Smooth muscle cell (in vitro differentiated cells): Measurements from ENCODE around the gene TLR6. TPM values are rescaled to one million over a fixed set of nuclear protein-coding genes. Genes with fewer than 3 reads are reported as not detected.
"Not testable (repeated sequence)": the region's sequence is repeated elsewhere in the genome, so short reads cannot be mapped to it uniquely, and the experiment has no call there.

ENCODE experiments used
- DNase-seq: peaks from one replicate; lab custom pipeline; 2025; ENCODE audit not compliant: unreplicated experiment; lab: John Stamatoyannopoulos, UW
- H2AFZ ChIP-seq: fragments of 200-600 bp; sonication (generic); 2 replicates; pipeline ENCODE4 v1.6.0; 2016; ENCODE audit warnings: antibody characterized with exemption, low read depth, mild to moderate bottlenecking
- H3F3A ChIP-seq: fragments of 200-600 bp; sonication (generic); 2 replicates; pipeline ENCODE4 v1.6.0; 2017; ENCODE audit warnings: antibody characterized with exemption, low read depth
- H3K27ac ChIP-seq: fragments of 200-600 bp; sonication (generic); 2 replicates; pipeline ENCODE4 v1.5.1; 2016; ENCODE audit warnings: low read depth, mild to moderate bottlenecking
- H3K27me3 ChIP-seq: fragments of 200-600 bp; sonication (generic); 2 replicates; pipeline ENCODE4 v1.6.1; 2016; ENCODE audit warnings: low read depth, mild to moderate bottlenecking
- H3K36me3 ChIP-seq: fragments of 200-600 bp; sonication (generic); 2 replicates; pipeline ENCODE4 v1.5.1; 2016; ENCODE audit warnings: low read depth
- H3K4me1 ChIP-seq: fragments of 200-600 bp; sonication (generic); 2 replicates; pipeline ENCODE4 v1.5.1; 2016; ENCODE audit warnings: low read depth
- H3K4me2 ChIP-seq: fragments of 200-600 bp; sonication (generic); 2 replicates; pipeline ENCODE4 v1.6.0; 2016; ENCODE audit warnings: mild to moderate bottlenecking
- H3K4me3 ChIP-seq: fragments of 200-600 bp; sonication (generic); 2 replicates; pipeline ENCODE4 v1.5.1; 2016; ENCODE audit warnings: mild to moderate bottlenecking
- H3K79me2 ChIP-seq: fragments of 200-600 bp; sonication (generic); 2 replicates; pipeline ENCODE4 v1.6.0; 2016; ENCODE audit warnings: low read depth, mild to moderate bottlenecking
- H3K9ac ChIP-seq: fragments of 200-600 bp; sonication (generic); 2 replicates; pipeline ENCODE4 v1.6.0; 2016; ENCODE audit warnings: low read depth
- H3K9me3 ChIP-seq: fragments of 200-600 bp; sonication (generic); replicated peaks from 2 replicates; pipeline ENCODE4 v1.5.1; 2016; ENCODE audit warnings: low read depth
- H4K20me1 ChIP-seq: fragments of 200-600 bp; sonication (generic); 2 replicates; pipeline ENCODE4 v1.6.0; 2016; ENCODE audit warnings: low read depth
- CTCF ChIP-seq: fragments of 200-600 bp; sonication (generic); IDR thresholded peaks from 2 replicates; pipeline ENCODE4 v1.5.1; 2017; ENCODE audit warnings: borderline replicate concordance, mild to moderate bottlenecking, antibody characterized with exemption; ENCODE audit not compliant: insufficient read depth, poor library complexity, severe bottlenecking
- WGBS: methylation state at CpG from one replicate; pipeline ENCODE4 v1.1.7; 2016; ENCODE audit warnings: low lambda C conversion rate; 5-methylcytosine and 5-hydroxymethylcytosine counted together
- microRNA counts: library from miRNA; unstranded; fragments of <30 nt; microRNA quantifications from one replicate; lab custom pipeline; 2016
- microRNA-seq: library from miRNA; unstranded; fragments of <30 nt; microRNA quantifications from one replicate; pipeline ENCODE4, GENCODE V29; 2016; ENCODE audit warnings: borderline number of aligned reads
- polyA plus RNA-seq: library from polyadenylated mRNA; unstranded; fragments of >200 nt; fragmentation: Nextera tagmentation; extraction: Ambion mirVana; gene quantifications from 2 replicates; pipeline ENCODE4 v1.2.1, GENCODE V29; 2016
- small RNA-seq: library from RNA; depleted of rRNA; stranded (forward); fragments of <200 nt; gene quantifications from one replicate; pipeline ENCODE3, GENCODE V24; 2014
- total RNA-seq: library from RNA; depleted of rRNA; stranded (reverse); fragments of >200 nt; gene quantifications from 2 replicates; pipeline ENCODE4 v1.2.3, GENCODE V29; 2014

The TLR6 gene
- total and polyA plus RNA-seq, 2 experiments from 2014 or later: 0.17 to 4.4 TPM

DNA sequence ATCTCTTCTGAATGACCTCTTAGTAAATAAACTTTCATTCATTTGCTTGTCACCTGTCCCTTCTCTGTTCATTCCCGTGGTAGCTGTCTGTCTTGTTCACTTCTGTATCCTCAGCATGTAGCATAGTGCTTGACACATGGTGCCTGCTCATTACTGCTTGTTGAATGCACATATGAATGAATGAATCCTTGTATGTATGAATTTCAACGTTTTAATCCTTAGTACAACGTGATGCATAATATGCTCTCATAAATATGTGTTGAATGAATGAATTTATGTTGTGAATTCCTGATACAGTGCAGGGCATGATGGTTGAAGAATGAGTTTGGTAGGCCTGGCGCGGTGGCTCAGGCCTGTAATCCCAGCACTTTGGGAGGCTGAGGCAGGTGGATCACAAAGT is 76.8 kb downstream of the TLR6 start:
- no peak overlapping the region for H3K27ac ChIP-seq

DNA sequence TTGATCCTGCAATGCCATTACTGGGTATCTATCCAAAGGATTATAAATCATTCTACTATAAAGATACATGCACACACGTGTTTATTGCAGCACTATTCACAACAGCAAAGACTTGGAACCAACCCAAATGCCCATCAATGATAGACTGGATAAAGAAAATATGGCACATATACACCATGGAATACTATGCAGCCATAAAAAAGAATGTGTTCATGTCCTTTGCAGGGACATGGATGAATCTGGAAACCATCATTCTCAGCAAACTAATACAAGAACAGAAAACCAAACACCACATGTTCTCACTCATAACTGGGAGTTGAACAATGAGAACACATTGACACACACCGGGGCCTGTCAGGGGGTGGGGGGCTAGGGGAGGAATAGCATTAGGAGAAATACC is 78.7 kb downstream of the TLR6 start:
- 90% methylated on average over 2 of the region's 2 CpGs for WGBS
- H2AFZ ChIP-seq, H3K27me3 ChIP-seq, H4K20me1 ChIP-seq, H3K9ac ChIP-seq, H3K4me3 ChIP-seq, H3K27ac ChIP-seq, H3K4me1 ChIP-seq, H3K36me3 ChIP-seq, DNase-seq, H3K4me2 ChIP-seq, H3K9me3 ChIP-seq, H3K79me2 ChIP-seq, H3F3A ChIP-seq: not testable (repeated sequence)

More for the DNA sequence above, 76.8 kb downstream of the TLR6 start:
- Histone ChIP-seq H3K9me3 (no peaks in the 10 kb centered on the region), H3K4me1 (no peaks in the 10 kb centered on the region), H3K27me3 (peaks cover 7% of the 10 kb centered on the region), H3K9ac (no peak overlapping the region), H3K4me2 (no peak overlapping the region), H3K36me3 (no peaks in the 10 kb centered on the region), H3K79me2 (no peaks in the 10 kb centered on the region), H2AFZ (no peak overlapping the region), H3K4me3 (no peak overlapping the region), H4K20me1 (no peaks in the 10 kb centered on the region), H3F3A (no peaks in the 10 kb centered on the region)
- DNase-seq: no peak
- 84% methylated on average over 5 of the region's 5 CpGs for WGBS
- TF ChIP-seq CTCF: no peak

DNA sequence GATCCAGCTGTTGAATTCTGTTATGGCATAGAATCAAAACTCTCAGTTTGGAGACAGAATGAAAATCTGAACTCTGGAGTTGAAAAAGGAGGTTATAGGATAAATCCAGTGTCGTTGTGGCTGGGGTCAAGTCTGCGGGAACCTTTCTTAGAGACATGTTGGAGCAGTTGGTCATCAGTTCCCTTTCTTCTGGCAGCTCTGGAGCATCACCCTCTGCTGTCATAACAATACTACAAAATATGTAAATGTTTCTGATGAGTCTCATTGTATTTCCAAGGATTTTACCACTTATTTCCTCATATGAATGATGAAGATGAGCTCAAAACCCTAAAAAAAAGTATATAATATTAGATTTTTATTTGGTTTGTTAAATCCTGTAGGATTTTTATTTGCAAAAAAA is 81.3 kb downstream of the TLR6 start:
- Histone ChIP-seq H3K9ac (no peak overlapping the region), H2AFZ (no peak overlapping the region), H3K9me3 (no peaks in the 10 kb centered on the region), H3K4me2 (no peak overlapping the region), H3K27ac (no peak overlapping the region), H3K36me3 (no peaks in the 10 kb centered on the region), H3K4me1 (no peaks in the 10 kb centered on the region), H3K27me3 (no peaks in the 10 kb centered on the region), H3K79me2 (no peaks in the 10 kb centered on the region), H3F3A (no peaks in the 10 kb centered on the region), H3K4me3 (no peak overlapping the region), H4K20me1 (no peaks in the 10 kb centered on the region)
- no peak for TF ChIP-seq CTCF
- 94% methylated on average over 2 of the region's 2 CpGs for WGBS
- no peak for DNase-seq

DNA sequence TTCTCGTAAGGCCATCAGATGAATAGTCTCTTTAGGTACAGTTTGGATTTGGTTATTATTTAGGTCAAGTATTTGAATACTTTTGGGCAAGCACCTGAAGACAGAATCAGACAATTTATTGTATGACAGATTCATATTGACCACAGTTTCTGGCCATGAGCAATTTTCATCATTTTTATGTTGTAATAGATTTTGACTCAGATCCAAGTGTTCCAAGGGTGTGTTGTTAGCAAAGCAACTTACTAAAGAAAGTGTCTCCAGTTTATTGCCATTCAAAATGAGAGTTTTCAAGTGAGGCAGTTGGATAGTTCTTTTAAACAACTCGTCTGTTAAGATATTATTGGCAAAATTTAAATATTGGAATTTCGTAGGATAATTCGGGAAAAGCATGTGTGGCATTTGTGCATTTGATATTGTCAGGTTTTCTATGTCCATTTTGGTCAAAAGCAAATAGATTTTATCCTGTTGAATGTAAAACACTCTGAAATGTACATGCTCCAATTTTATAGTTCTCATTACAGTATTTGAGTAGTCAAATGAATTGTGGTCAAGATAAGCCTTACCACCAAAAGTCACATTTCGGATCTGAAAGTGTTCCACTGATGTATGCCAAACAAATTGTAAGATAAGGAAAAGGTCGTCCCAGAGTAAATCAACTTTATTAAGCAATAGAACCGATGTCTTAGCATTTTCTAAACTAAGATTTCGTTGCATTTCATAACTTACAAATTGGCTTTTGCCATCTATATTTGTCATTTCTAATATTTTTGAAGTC is 82.2 kb downstream of the TLR6 start:
- H3F3A ChIP-seq: no peaks in the 10 kb centered on the region
- no peak overlapping the region for H3K9ac ChIP-seq
- no peaks in the 10 kb centered on the region for H3K9me3 ChIP-seq
- no peak for DNase-seq
- no peaks in the 10 kb centered on the region for H3K4me1 ChIP-seq
- no peaks in the 10 kb centered on the region for H3K36me3 ChIP-seq
- H3K27ac ChIP-seq: no peak overlapping the region
- H3K4me3 ChIP-seq: no peak overlapping the region
- no peak overlapping the region for H3K4me2 ChIP-seq
- H4K20me1 ChIP-seq: no peaks in the 10 kb centered on the region
- H3K27me3 ChIP-seq: no peaks in the 10 kb centered on the region
- 81% methylated on average over 8 of the region's 8 CpGs for WGBS
- H2AFZ ChIP-seq: no peak overlapping the region
- no peaks in the 10 kb centered on the region for H3K79me2 ChIP-seq
- TF ChIP-seq CTCF: no peak

MicroRNA genes within 50 kb of the gene (microRNA counts, 767-probe panel; counts per million panel counts)
- microRNA hsa-miR-574-3p (lab: Ali Mortazavi, UCI): 9,682 counts per million, percentile 78 among the panel's probes with 10 or more counts
- 8,989 counts per million, percentile 69 among the panel's probes with 10 or more counts for microRNA hsa-miR-574-5p (lab: Ali Mortazavi, UCI)

Small RNA genes within 50 kb of the gene (microRNA-seq; reads per million reads assigned to microRNA genes)
- 4,429 reads per million, percentile 91 among the genes with 10 or more reads in this experiment for gene MIR574

Small RNA genes within 50 kb of the gene (small RNA-seq; reads per million reads assigned to genes)
- 17.7 reads per million, percentile 87 among the genes with 10 or more reads in this experiment for gene MIR574

Other genes starting within 250 kb of the TLR6 start
- gene KLF3, start 192.6 kb downstream of the TLR6 start, total RNA-seq: 31.0 and 37.5 TPM in 2 replicates
- 25.9 and 26.0 TPM in 2 replicates for gene KLF3, start 192.6 kb downstream of the TLR6 start, polyA plus RNA-seq
- gene TLR10, start 73.8 kb downstream of the TLR6 start, total RNA-seq: not detected in 2 replicates
- not detected in 2 replicates for gene TLR10, start 73.8 kb downstream of the TLR6 start, polyA plus RNA-seq
- gene TLR1, start 52.0 kb downstream of the TLR6 start, total RNA-seq: 2.0 and 8.4 TPM in 2 replicates
- 0.54 and 0.99 TPM in 2 replicates for gene TLR1, start 52.0 kb downstream of the TLR6 start, polyA plus RNA-seq
- gene FAM114A1, start 11.0 kb upstream of the TLR6 start, total RNA-seq: 226 and 363 TPM in 2 replicates
- 207 and 213 TPM in 2 replicates for gene FAM114A1, start 11.0 kb upstream of the TLR6 start, polyA plus RNA-seq
- gene TMEM156, start 175.6 kb upstream of the TLR6 start, total RNA-seq: 0.04 TPM in 1 of 2 replicates, not detected in the other
- 0.71 TPM in 1 of 2 replicates, not detected in the other for gene TMEM156, start 175.6 kb upstream of the TLR6 start, polyA plus RNA-seq
- gene KLHL5, start 205.4 kb upstream of the TLR6 start, total RNA-seq: 34.7 and 56.2 TPM in 2 replicates
- gene KLHL5, start 205.4 kb upstream of the TLR6 start, polyA plus RNA-seq: 28.4 and 31.9 TPM in 2 replicates